NCI-H510A treated with DMSO at 0.1 percent for 48 hours (cell line): ENCODE measurements around the gene NOL4L.

Source experiments
- DNase-seq: peaks from one replicate; lab custom pipeline; 2025; lab: John Stamatoyannopoulos, UW

NOL4L gene

GRCh38 chr20:32576560-32576959 is 8.6 kb downstream of the NOL4L start:
- DNase-seq, result no peak

- no peak for DNase-seq
These were observed 9.3 kb downstream of the NOL4L start for GRCh38 chr20:32575805-32576204.

- DNase-seq, result no peak
These were observed 9.9 kb downstream of the NOL4L start for GRCh38 chr20:32575227-32575581.

- DNase-seq, result no peak
These were observed 10.6 kb downstream of the NOL4L start for GRCh38 chr20:32574296-32575226.

GRCh38 chr20:32573167-32573851 is 11.8 kb downstream of the NOL4L start:
- DNase-seq, result no peak

GRCh38 chr20:32572271-32572968 is 12.7 kb downstream of the NOL4L start:
- no peak for DNase-seq

GRCh38 chr20:32571566-32571965 is 13.6 kb downstream of the NOL4L start:
- no peak for DNase-seq

- no peak for DNase-seq
These were observed 14.5 kb downstream of the NOL4L start for GRCh38 chr20:32570401-32571190.

GRCh38 chr20:32569380-32570305 is 15.5 kb downstream of the NOL4L start:
- DNase-seq, result no peak

- no peak for DNase-seq
These were observed 16.1 kb downstream of the NOL4L start for GRCh38 chr20:32569018-32569379.

- DNase-seq, result peak; percentile 22
These were observed 17.6 kb downstream of the NOL4L start for GRCh38 chr20:32567384-32568178.

GRCh38 chr20:32566379-32567374 is 18.5 kb downstream of the NOL4L start:
- DNase-seq, result no peak

GRCh38 chr20:32565735-32566032 is 19.4 kb downstream of the NOL4L start:
- DNase-seq, result no peak

- DNase-seq, result no peak
These were observed 20.0 kb downstream of the NOL4L start for GRCh38 chr20:32564921-32565734.

- no peak for DNase-seq
These were observed 20.7 kb downstream of the NOL4L start for GRCh38 chr20:32564440-32564839.

GRCh38 chr20:32563311-32564272 is 21.5 kb downstream of the NOL4L start:
- no peak for DNase-seq

GRCh38 chr20:32562495-32562911 is 22.6 kb downstream of the NOL4L start:
- DNase-seq, result no peak
